GM12801 (cell line): ENCODE data around the gene ENPP3.

Experiments used
- CTCF ChIP-seq: IDR thresholded peaks from one replicate; pipeline ENCODE4 v1.5.1; 2011; ENCODE audit warnings: control low read depth; ENCODE audit not compliant: insufficient read length; ENCODE audit errors: extremely low read depth

The ENPP3 gene

GRCh38 chr6:131792091-131792496 lies 155.0 kb downstream of the ENPP3 start:
- no peak for TF ChIP-seq CTCF

DNA sequence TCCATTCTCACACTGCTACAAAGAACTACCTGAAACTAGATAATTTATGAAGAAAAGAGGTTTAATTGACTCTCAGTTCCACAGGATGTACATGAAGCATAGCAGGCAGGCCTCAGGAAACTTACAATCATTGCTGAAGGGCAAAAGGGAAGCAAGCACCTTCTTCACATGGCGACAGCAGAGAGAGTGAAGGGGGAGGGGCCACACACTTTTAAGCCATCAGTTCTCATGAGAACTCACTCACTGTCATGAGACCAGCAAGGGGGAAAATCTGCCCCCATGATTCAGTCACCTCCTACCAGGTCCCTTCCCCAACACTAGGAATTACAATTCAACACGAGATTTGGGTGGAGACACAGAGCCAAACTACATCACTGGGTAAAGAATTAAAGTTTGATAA lies 158.3 kb downstream of the ENPP3 start:
- TF ChIP-seq CTCF, result no peak
